WTC11 (cell line): ENCODE data around the gene RBM20.

Source experiments
- ATF1 ChIP-seq: sonication (generic); formaldehyde crosslinking; IDR thresholded peaks from 2 replicates; pipeline ENCODE4 v1.8.1; 2023; ENCODE audit warnings: mild to moderate bottlenecking, moderate library complexity, missing genetic modification reagents
- MYBL2 ChIP-seq: sonication (generic); formaldehyde crosslinking; IDR thresholded peaks from 2 replicates; pipeline ENCODE4 v1.8.1; 2023; ENCODE audit warnings: mild to moderate bottlenecking, moderate library complexity, missing genetic modification reagents
- SMAD3 ChIP-seq: sonication (generic); formaldehyde crosslinking; IDR thresholded peaks from 2 replicates; pipeline ENCODE4 v1.8.0; 2022; ENCODE audit warnings: missing genetic modification reagents, mild to moderate bottlenecking, borderline replicate concordance
- SP1 ChIP-seq: sonication (generic); formaldehyde crosslinking; conservative IDR thresholded peaks from 2 replicates; pipeline ENCODE4 v1.8.1; 2022; ENCODE audit warnings: missing genetic modification reagents
- TEAD4 ChIP-seq: sonication (generic); formaldehyde crosslinking; IDR thresholded peaks from 2 replicates; pipeline ENCODE4 v1.8.0; 2022; ENCODE audit warnings: mild to moderate bottlenecking, missing genetic modification reagents
- ZNF263 ChIP-seq: sonication (generic); formaldehyde crosslinking; IDR thresholded peaks from 2 replicates; pipeline ENCODE4 v1.8.1; 2022; ENCODE audit warnings: low read depth, mild to moderate bottlenecking, moderate library complexity, missing genetic modification reagents
- TF ChIP-seq, protein P1 (sequence below): fragments of 200-600 bp; IDR thresholded peaks from 2 replicates; pipeline ENCODE4 v1.8.0; 2022; ENCODE audit warnings: antibody characterized with exemption
- TF ChIP-seq, protein P2 (sequence below): sonication (generic); formaldehyde crosslinking; IDR thresholded peaks from 2 replicates; pipeline ENCODE4 v1.8.1; 2022; ENCODE audit warnings: low read depth, missing genetic modification reagents, borderline replicate concordance
- TF ChIP-seq, protein P3 (sequence below): fragments of 250-450 bp; sonication (Bioruptor Pico); IDR thresholded peaks from 2 replicates; pipeline ENCODE4 v1.9.0; 2021; ENCODE audit warnings: moderate library complexity, mild to moderate bottlenecking, inconsistent platforms, borderline replicate concordance
- TF ChIP-seq, protein P4 (sequence below): fragments of 250-450 bp; sonication (Bioruptor Pico); IDR thresholded peaks from 2 replicates; pipeline ENCODE4 v1.9.0; 2021; ENCODE audit warnings: mild to moderate bottlenecking
- TF ChIP-seq, protein P5 (sequence below): sonication (generic); formaldehyde crosslinking; IDR thresholded peaks from 2 replicates; pipeline ENCODE4 v1.8.0; 2022; ENCODE audit warnings: mild to moderate bottlenecking, missing genetic modification reagents

DNA sequence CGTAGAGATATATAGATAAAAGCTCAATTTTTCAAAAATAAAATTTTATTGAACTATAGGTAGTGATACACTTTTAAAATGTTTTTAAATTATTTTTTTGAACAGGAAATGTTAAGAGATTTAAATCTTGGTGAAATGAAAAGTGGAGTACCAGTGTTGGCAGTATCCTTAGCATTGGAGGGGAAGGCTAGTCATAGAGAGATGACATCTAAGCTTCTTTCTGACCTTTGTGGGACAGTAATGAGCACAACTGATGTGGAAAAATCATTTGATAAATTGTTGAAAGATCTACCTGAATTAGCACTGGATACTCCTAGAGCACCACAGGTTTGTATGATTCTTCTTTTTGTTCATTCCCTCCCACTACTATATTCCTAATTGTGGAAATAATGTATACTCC lies 243.4 kb downstream of the RBM20 start:
- TF ChIP-seq, protein P1, sequence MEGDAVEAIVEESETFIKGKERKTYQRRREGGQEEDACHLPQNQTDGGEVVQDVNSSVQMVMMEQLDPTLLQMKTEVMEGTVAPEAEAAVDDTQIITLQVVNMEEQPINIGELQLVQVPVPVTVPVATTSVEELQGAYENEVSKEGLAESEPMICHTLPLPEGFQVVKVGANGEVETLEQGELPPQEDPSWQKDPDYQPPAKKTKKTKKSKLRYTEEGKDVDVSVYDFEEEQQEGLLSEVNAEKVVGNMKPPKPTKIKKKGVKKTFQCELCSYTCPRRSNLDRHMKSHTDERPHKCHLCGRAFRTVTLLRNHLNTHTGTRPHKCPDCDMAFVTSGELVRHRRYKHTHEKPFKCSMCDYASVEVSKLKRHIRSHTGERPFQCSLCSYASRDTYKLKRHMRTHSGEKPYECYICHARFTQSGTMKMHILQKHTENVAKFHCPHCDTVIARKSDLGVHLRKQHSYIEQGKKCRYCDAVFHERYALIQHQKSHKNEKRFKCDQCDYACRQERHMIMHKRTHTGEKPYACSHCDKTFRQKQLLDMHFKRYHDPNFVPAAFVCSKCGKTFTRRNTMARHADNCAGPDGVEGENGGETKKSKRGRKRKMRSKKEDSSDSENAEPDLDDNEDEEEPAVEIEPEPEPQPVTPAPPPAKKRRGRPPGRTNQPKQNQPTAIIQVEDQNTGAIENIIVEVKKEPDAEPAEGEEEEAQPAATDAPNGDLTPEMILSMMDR: no peak
- TF ChIP-seq, protein P2, sequence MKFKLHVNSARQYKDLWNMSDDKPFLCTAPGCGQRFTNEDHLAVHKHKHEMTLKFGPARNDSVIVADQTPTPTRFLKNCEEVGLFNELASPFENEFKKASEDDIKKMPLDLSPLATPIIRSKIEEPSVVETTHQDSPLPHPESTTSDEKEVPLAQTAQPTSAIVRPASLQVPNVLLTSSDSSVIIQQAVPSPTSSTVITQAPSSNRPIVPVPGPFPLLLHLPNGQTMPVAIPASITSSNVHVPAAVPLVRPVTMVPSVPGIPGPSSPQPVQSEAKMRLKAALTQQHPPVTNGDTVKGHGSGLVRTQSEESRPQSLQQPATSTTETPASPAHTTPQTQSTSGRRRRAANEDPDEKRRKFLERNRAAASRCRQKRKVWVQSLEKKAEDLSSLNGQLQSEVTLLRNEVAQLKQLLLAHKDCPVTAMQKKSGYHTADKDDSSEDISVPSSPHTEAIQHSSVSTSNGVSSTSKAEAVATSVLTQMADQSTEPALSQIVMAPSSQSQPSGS: no peak
- TF ChIP-seq MYBL2 (CRISPR knock-in tag) (no peak), TEAD4 (CRISPR knock-in tag) (no peak), SMAD3 (CRISPR knock-in tag) (no peak), ZNF263 (CRISPR knock-in tag) (no peak), ATF1 (no peak), SP1 (no peak)
- TF ChIP-seq, protein P3, sequence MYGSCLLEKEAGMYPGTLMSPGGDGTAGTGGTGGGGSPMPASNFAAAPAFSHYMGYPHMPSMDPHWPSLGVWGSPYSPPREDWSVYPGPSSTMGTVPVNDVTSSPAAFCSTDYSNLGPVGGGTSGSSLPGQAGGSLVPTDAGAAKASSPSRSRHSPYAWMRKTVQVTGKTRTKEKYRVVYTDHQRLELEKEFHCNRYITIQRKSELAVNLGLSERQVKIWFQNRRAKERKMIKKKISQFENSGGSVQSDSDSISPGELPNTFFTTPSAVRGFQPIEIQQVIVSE (CRISPR knock-in tag): no peak
- TF ChIP-seq, protein P4, sequence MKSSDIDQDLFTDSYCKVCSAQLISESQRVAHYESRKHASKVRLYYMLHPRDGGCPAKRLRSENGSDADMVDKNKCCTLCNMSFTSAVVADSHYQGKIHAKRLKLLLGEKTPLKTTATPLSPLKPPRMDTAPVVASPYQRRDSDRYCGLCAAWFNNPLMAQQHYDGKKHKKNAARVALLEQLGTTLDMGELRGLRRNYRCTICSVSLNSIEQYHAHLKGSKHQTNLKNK (CRISPR knock-in tag): no peak
- TF ChIP-seq, protein P5, sequence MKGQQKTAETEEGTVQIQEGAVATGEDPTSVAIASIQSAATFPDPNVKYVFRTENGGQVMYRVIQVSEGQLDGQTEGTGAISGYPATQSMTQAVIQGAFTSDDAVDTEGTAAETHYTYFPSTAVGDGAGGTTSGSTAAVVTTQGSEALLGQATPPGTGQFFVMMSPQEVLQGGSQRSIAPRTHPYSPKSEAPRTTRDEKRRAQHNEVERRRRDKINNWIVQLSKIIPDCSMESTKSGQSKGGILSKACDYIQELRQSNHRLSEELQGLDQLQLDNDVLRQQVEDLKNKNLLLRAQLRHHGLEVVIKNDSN (CRISPR knock-in tag): no peak
